ENCODE measurements around the gene IFIT5. TPM values are rescaled to one million over a fixed set of nuclear protein-coding genes. Genes with fewer than 3 reads are reported as not detected.

The IFIT5 gene
- total and polyA plus RNA-seq, 2 experiments from 2014 or later: 6.5 to 17.1 TPM

DNA sequence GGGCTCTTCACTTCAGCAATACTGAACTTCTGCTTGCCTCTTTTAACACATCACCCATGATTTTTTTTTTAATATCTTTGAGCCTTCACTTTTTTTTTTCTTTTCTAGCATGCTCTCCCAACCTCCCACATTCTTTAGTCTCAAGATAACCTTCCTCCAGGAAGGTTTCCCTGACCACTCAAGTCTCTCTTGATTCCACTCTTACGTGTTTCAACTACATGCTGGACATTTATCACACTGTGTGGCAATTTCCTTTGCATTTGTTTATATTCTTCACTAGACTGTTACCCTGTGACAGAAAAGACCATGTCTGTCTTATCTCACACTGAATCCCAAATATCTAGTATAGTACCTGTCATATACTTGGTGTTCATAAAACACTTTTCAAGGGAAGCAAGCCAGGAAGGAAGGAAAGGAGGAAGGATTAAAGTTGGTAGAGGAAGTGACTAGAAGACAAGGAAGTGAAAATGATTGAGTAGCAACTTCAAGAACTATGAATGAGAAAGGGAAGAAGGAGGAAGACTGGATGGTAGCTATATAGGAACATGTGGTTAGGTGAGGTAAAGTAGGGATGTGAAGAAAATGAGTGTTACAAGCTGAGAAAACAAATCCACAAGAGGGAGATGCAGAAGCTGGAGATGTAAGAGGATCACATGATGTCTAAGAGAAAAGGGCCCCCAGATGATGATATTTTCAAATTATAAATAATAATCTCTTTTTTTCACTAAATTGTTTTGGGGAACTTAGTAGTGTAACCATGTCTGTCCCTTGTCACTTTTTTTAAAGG, 40.4 kb downstream of the IFIT5 start:
- WGBS (ENCODE audit: low lambda C conversion rate, missing lambda C conversion rate): 54% methylated on average over 1 of the region's 1 CpG
- Histone ChIP-seq H3K4me1 (ENCODE audit: insufficient read depth) (no peaks in the 10 kb centered on the region), H3K79me2 (no peaks in the 10 kb centered on the region), H3K27me3 (no peaks in the 10 kb centered on the region), H3K4me3 (no peak overlapping the region), H3K9me3 (ENCODE audit: low read depth) (no peaks in the 10 kb centered on the region), H3K9me2 (replicated peaks; ENCODE audit: insufficient read depth) (no peaks in the 10 kb centered on the region), H2AFZ (no peak overlapping the region), H3K36me3 (replicated peaks; ENCODE audit: insufficient read depth, low read depth) (no peaks in the 10 kb centered on the region), H4K20me1 (ENCODE audit: insufficient read depth, poor library complexity, severe bottlenecking) (no peaks in the 10 kb centered on the region), H3K27ac (no peak overlapping the region), H3K4me2 (no peak overlapping the region)
- no peak for DNase-seq (ENCODE audit: low spot score)
- TF ChIP-seq, protein P1, sequence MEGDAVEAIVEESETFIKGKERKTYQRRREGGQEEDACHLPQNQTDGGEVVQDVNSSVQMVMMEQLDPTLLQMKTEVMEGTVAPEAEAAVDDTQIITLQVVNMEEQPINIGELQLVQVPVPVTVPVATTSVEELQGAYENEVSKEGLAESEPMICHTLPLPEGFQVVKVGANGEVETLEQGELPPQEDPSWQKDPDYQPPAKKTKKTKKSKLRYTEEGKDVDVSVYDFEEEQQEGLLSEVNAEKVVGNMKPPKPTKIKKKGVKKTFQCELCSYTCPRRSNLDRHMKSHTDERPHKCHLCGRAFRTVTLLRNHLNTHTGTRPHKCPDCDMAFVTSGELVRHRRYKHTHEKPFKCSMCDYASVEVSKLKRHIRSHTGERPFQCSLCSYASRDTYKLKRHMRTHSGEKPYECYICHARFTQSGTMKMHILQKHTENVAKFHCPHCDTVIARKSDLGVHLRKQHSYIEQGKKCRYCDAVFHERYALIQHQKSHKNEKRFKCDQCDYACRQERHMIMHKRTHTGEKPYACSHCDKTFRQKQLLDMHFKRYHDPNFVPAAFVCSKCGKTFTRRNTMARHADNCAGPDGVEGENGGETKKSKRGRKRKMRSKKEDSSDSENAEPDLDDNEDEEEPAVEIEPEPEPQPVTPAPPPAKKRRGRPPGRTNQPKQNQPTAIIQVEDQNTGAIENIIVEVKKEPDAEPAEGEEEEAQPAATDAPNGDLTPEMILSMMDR (IDR thresholded peaks at IDR 0.05; ENCODE audit: poor library complexity): no peak
- TF ChIP-seq EZH2phosphoT487 (IDR thresholded peaks at IDR 0.05; ENCODE audit: low read depth, severe bottlenecking, unreplicated experiment) (no peak), EZH2 (IDR thresholded peaks at IDR 0.05; ENCODE audit: borderline replicate concordance) (no peak)

DNA sequence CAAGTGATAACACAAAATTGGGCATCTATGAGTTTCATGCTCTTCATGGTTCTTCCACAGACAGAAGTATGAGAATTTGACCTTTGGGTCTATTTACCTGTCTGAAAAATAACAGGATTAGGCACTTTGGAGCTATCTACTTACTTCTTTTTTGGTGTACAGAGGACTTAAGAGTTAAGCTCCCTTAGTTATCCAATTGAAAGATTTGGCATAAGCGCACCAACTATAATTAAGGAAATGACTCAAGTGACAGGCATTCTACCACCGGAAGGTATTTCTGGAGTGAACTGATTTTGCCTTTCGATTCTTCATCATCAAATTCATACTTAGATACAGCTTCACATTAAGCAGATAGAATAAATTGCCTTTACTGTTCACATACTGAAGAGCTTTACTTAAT, 43.9 kb downstream of the IFIT5 start:
- Histone ChIP-seq H2AFZ (no peak overlapping the region), H3K36me3 (replicated peaks; ENCODE audit: insufficient read depth, low read depth) (no peaks in the 10 kb centered on the region), H3K27ac (no peak overlapping the region), H3K27me3 (no peaks in the 10 kb centered on the region), H3K9me2 (replicated peaks; ENCODE audit: insufficient read depth) (no peaks in the 10 kb centered on the region), H3K9me3 (ENCODE audit: low read depth) (no peaks in the 10 kb centered on the region), H3K79me2 (no peaks in the 10 kb centered on the region), H3K4me3 (no peak overlapping the region), H4K20me1 (ENCODE audit: insufficient read depth, poor library complexity, severe bottlenecking) (no peaks in the 10 kb centered on the region), H3K4me2 (peak overlapping the region; percentile 7), H3K4me1 (ENCODE audit: insufficient read depth) (no peaks in the 10 kb centered on the region)
- 70% methylated on average over 3 of the region's 3 CpGs for WGBS (ENCODE audit: low lambda C conversion rate, missing lambda C conversion rate)
- TF ChIP-seq, protein P1 (IDR thresholded peaks at IDR 0.05; ENCODE audit: poor library complexity): no peak
- TF ChIP-seq EZH2phosphoT487 (IDR thresholded peaks at IDR 0.05; ENCODE audit: low read depth, severe bottlenecking, unreplicated experiment) (no peak), EZH2 (IDR thresholded peaks at IDR 0.05; ENCODE audit: borderline replicate concordance) (no peak)
- DNase-seq (ENCODE audit: low spot score): no peak

DNA sequence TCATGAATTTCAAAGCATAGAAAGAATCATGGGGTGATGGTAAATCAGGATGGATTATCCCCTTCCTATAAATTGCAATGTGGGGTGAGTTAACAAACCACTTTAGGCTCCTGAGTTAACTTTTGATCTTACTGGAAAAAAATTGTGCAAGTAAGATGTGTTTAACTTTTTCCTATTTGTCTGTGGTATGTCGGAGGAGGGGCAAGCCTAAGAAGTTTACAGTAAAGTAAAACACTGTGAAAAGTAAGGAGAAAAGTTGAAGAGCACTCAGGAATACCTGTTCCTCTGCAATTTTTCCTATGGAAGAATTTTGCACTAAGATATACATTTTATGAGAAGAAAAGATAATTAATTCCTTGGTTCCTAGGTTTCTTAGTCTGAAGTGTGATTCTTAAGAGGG, 44.4 kb downstream of the IFIT5 start:
- H3K27ac ChIP-seq: no peak overlapping the region
- H3K4me2 ChIP-seq: peak overlapping the region; percentile 7
- H2AFZ ChIP-seq: no peak overlapping the region
- TF ChIP-seq EZH2phosphoT487 (IDR thresholded peaks at IDR 0.05; ENCODE audit: low read depth, severe bottlenecking, unreplicated experiment) (no peak), EZH2 (IDR thresholded peaks at IDR 0.05; ENCODE audit: borderline replicate concordance) (no peak)
- TF ChIP-seq, protein P1 (IDR thresholded peaks at IDR 0.05; ENCODE audit: poor library complexity): no peak
- no peaks in the 10 kb centered on the region for H3K36me3 ChIP-seq (replicated peaks; ENCODE audit: insufficient read depth, low read depth)
- 78% methylated on average over 1 of the region's 1 CpG for WGBS (ENCODE audit: low lambda C conversion rate, missing lambda C conversion rate)
- H3K79me2 ChIP-seq: no peaks in the 10 kb centered on the region
- no peaks in the 10 kb centered on the region for H3K9me2 ChIP-seq (replicated peaks; ENCODE audit: insufficient read depth)
- H3K9me3 ChIP-seq (ENCODE audit: low read depth): no peaks in the 10 kb centered on the region
- no peak overlapping the region for H3K4me3 ChIP-seq
- no peak for DNase-seq (ENCODE audit: low spot score)
- no peaks in the 10 kb centered on the region for H4K20me1 ChIP-seq (ENCODE audit: insufficient read depth, poor library complexity, severe bottlenecking)
- no peaks in the 10 kb centered on the region for H3K27me3 ChIP-seq
- no peaks in the 10 kb centered on the region for H3K4me1 ChIP-seq (ENCODE audit: insufficient read depth)

All from hepatocyte (in vitro differentiated cells).